Measurements from ENCODE around the gene PRDX5. TPM values are rescaled to one million over a fixed set of nuclear protein-coding genes. Genes with fewer than 3 reads are reported as not detected.

PRDX5 gene
- total and polyA plus RNA-seq, 9 of the 15 experiments (the other 6 are each of a cell fraction or from before 2014, with no cell fraction given) = 40.8 to 327 (median 204) TPM

DNA sequence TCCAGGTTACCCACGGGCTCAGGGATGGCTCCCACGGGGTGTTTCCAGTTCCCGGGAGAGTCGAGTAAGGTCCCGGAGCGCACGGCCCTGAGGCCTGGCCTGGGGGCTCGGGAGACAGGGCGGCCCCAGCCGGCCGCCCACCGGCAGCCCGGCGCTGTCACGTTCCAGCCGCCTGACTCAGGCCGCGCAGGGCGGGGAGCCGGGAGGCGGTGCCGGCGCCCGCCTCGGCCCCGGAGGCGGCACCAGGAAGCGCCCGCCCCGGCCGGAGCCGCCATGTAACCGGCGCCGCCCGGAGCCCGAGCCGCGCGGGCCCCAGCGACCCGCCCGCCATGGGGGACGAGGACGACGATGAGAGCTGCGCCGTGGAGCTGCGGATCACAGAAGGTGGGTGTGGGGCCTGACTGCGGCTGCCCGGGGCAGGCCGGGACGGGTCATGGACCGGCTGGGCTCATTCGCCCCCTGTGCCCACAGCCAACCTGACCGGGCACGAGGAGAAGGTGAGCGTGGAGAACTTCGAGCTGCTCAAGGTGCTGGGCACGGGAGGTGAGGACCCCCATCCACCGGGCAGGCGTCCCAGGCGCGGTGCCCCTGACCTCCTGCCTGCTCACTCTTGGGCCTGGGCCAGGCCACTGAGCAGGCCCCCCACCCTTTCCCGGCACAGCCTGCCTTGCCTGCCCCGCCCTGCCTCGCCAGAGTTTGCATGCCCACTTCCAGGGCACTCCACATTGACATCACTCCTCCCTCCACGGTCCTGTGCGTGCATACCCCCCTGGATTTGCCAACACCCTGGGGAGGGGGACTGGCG is 41.2 kb downstream of the PRDX5 start, which contains the start of gene RPS6KA4 (continued):
- TF ChIP-seq, protein P1, sequence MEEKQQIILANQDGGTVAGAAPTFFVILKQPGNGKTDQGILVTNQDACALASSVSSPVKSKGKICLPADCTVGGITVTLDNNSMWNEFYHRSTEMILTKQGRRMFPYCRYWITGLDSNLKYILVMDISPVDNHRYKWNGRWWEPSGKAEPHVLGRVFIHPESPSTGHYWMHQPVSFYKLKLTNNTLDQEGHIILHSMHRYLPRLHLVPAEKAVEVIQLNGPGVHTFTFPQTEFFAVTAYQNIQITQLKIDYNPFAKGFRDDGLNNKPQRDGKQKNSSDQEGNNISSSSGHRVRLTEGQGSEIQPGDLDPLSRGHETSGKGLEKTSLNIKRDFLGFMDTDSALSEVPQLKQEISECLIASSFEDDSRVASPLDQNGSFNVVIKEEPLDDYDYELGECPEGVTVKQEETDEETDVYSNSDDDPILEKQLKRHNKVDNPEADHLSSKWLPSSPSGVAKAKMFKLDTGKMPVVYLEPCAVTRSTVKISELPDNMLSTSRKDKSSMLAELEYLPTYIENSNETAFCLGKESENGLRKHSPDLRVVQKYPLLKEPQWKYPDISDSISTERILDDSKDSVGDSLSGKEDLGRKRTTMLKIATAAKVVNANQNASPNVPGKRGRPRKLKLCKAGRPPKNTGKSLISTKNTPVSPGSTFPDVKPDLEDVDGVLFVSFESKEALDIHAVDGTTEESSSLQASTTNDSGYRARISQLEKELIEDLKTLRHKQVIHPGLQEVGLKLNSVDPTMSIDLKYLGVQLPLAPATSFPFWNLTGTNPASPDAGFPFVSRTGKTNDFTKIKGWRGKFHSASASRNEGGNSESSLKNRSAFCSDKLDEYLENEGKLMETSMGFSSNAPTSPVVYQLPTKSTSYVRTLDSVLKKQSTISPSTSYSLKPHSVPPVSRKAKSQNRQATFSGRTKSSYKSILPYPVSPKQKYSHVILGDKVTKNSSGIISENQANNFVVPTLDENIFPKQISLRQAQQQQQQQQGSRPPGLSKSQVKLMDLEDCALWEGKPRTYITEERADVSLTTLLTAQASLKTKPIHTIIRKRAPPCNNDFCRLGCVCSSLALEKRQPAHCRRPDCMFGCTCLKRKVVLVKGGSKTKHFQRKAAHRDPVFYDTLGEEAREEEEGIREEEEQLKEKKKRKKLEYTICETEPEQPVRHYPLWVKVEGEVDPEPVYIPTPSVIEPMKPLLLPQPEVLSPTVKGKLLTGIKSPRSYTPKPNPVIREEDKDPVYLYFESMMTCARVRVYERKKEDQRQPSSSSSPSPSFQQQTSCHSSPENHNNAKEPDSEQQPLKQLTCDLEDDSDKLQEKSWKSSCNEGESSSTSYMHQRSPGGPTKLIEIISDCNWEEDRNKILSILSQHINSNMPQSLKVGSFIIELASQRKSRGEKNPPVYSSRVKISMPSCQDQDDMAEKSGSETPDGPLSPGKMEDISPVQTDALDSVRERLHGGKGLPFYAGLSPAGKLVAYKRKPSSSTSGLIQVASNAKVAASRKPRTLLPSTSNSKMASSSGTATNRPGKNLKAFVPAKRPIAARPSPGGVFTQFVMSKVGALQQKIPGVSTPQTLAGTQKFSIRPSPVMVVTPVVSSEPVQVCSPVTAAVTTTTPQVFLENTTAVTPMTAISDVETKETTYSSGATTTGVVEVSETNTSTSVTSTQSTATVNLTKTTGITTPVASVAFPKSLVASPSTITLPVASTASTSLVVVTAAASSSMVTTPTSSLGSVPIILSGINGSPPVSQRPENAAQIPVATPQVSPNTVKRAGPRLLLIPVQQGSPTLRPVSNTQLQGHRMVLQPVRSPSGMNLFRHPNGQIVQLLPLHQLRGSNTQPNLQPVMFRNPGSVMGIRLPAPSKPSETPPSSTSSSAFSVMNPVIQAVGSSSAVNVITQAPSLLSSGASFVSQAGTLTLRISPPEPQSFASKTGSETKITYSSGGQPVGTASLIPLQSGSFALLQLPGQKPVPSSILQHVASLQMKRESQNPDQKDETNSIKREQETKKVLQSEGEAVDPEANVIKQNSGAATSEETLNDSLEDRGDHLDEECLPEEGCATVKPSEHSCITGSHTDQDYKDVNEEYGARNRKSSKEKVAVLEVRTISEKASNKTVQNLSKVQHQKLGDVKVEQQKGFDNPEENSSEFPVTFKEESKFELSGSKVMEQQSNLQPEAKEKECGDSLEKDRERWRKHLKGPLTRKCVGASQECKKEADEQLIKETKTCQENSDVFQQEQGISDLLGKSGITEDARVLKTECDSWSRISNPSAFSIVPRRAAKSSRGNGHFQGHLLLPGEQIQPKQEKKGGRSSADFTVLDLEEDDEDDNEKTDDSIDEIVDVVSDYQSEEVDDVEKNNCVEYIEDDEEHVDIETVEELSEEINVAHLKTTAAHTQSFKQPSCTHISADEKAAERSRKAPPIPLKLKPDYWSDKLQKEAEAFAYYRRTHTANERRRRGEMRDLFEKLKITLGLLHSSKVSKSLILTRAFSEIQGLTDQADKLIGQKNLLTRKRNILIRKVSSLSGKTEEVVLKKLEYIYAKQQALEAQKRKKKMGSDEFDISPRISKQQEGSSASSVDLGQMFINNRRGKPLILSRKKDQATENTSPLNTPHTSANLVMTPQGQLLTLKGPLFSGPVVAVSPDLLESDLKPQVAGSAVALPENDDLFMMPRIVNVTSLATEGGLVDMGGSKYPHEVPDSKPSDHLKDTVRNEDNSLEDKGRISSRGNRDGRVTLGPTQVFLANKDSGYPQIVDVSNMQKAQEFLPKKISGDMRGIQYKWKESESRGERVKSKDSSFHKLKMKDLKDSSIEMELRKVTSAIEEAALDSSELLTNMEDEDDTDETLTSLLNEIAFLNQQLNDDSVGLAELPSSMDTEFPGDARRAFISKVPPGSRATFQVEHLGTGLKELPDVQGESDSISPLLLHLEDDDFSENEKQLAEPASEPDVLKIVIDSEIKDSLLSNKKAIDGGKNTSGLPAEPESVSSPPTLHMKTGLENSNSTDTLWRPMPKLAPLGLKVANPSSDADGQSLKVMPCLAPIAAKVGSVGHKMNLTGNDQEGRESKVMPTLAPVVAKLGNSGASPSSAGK (IDR thresholded peaks at IDR 0.05) = peak; percentile 70; the same call in 1 of the 2 replicates
- peak; percentile 5 for TF ChIP-seq FIP1L1 (IDR thresholded peaks at IDR 0.05; ENCODE audit: low read depth, low read length, poor library complexity, severe bottlenecking)
- peak; percentile 98 for TF ChIP-seq GATAD2B (IDR thresholded peaks at IDR 0.05; ENCODE audit: borderline replicate concordance)
- 0 out of 2 replicates have a peak, but pooled peaks have one; percentile 16 for TF ChIP-seq DPF2 (IDR thresholded peaks at IDR 0.05)
- peak; percentile 80 for TF ChIP-seq PHF20 (IDR thresholded peaks at IDR 0.05; ENCODE audit: partially characterized antibody)
- TF ChIP-seq TAF1 (IDR thresholded peaks at IDR 0.05; ENCODE audit: control insufficient read depth, extremely low read depth, insufficient read depth, low read length, severe bottlenecking) = peak; percentile 57
- TF ChIP-seq ELF2 (CRISPR knock-in tag; IDR thresholded peaks at IDR 0.05) = 0 out of 2 replicates have a peak, but pooled peaks have one; percentile 40
- peak; percentile 50; the same call in 1 of the 2 replicates for TF ChIP-seq SUPT5H (IDR thresholded peaks at IDR 0.05)
- TF ChIP-seq VEZF1 (CRISPR knock-in tag; IDR thresholded peaks at IDR 0.05) = peak; percentile 74
- peak; percentile 49 to 67; a peak in 3 of 4 replicates for TF ChIP-seq MAZ (CRISPR knock-in tag; conservative IDR thresholded peaks at IDR 0.05 in 1 of 2, IDR thresholded peaks at IDR 0.05 in 1 of 2)
- TF ChIP-seq HMGN3 (IDR thresholded peaks at IDR 0.05; ENCODE audit: borderline replicate concordance, extremely low read depth, insufficient read length, low read depth, low read length) = peak; percentile 61
- peak; percentile 68 for TF ChIP-seq CTBP1 (IDR thresholded peaks at IDR 0.05; ENCODE audit: borderline replicate concordance)
- peak; percentile 41; the same call in 1 of the 2 replicates for TF ChIP-seq ZNF431 (CRISPR knock-in tag; IDR thresholded peaks at IDR 0.05)
